GM18502 (cell line): ENCODE data around the gene RPL4.
"Not testable (repeated sequence)": the region's sequence is repeated elsewhere in the genome, so short reads cannot be mapped to it uniquely, and the experiment has no call there.

ENCODE experiments used
- ATAC-seq: cut with Tn5 transposase; IDR thresholded peaks from one replicate; pipeline ENCODE4 v1.9.1; 2021; ENCODE audit warnings: mild to moderate bottlenecking; ENCODE audit not compliant: unreplicated experiment, poor library complexity

Gene RPL4

DNA sequence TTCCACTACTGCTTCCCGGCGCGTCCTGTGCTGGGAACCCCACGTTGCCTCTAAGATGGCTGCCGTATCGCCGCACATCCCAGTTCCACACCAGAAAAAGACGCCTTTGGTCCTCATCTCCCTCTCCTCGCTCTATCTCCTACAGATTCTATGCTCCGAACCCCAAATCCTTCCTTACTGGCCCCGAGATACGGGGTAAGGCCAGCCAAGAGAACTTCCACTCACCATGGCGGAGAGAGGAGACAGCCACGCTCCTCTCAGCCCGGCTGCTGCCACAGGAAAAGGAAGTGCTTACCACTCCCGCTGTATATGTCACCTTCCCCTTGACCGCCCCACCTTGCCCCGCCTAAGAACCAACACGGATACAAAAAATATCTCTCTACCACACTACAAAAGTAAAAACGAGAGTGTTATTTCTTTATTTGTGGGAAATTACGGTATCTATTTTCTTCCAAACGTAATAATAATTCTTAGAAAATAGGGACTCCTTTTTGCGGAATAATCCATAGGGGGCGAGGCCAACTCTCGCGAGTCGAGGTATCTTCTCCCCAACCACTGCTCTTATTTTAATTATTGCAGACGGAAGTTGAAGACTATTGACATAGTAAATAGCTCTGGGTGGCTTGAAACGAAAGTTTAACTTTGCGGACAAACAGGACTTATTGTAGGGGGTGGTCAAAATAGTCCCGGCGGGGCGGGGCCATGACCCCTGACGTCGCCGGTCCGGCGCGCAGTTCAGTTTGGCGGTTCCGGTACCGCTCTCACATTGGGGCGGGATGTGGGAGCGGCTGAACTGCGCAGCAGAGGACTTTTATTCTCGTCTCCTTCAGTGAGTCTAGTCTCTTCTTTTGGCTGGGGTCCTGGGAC, at the start of gene RPL4, which contains the start of gene ZWILCH:
Gene RPL4 (minus strand): TSS at position 293 of the 867 bp plus-strand sequence. CDS start 65 bp downstream, at position 228.
Gene ZWILCH (plus strand): TSS at position 764 of the 867 bp plus-strand sequence. CDS start 13 bp downstream, at position 777.
- ATAC-seq: peak; percentile 82

DNA sequence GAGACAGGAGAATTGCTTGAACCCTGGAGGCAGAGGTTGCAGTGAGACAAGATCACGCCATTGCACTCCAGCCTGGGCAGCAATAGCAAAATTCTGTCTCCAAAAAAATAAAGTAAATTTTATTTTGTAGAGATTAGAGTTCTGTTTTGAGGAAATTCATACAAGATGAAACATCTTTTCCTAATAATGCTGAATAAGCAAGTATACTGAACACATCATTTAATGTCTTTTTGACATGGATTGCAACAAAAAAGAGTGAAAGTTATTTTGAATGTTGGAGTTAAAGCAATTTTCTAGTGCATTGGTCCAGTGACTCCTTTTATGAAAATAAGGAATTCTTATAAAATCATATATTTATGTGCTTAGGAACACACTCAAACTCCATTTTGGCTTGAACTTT, 40.6 kb upstream of the RPL4 start:
- no peak for ATAC-seq

DNA sequence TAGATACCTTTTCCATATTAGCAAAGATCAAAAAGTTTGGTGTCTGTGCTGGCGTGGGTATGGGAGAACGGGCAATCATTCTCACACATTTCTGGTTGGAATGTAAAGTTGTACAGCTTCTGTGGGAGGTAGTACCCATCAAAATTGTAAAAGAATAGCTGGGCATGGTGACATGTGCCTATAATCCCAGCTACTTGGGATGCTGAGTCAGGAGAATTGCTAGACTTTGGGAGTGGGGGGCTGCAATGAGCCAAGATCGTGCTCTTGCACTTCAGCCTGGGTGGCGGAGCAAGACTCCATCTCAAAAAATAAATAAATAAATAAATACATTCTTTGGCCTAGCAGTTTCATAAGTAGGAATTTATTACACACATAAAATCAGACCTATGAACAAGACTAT, 38.2 kb upstream of the RPL4 start:
- ATAC-seq: no peak

DNA sequence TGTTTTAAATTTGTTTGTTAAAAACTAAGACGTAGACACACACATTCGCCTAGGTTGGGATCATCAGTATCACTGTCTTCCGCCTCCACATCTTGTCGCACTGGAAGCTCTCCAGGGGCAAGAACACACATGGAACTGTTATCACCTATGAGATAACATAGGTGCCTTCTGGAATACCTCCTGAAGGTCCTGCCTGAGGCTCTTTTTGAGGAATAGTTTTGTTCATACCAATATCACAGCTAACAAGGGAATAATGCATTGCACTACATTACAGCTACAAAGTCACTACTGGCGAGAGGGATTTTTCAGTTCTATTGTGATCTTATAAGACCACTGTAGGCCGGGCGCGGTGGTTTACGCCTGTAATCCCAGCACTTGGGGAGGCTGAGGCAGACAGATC, 30.4 kb upstream of the RPL4 start:
- ATAC-seq: no peak

DNA sequence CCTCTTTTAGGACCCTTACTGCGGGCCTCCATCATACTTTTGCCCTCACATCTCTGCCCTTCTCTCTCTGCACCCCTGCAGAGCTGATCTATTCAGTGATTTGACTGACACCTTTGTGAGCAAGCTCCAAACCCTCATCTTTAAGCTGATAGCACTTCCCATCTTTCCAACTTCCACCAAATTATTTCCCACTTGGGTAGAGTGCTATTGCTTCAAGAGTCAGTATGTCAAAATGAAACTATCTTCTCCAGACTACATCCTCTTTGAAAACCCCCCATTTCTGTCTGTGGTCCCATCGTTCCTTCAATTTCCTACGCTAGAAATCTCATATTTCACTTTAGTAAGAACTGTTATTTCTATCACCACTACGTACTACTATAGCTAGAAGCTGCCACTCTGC, 20.2 kb upstream of the RPL4 start:
- no peak for ATAC-seq

DNA sequence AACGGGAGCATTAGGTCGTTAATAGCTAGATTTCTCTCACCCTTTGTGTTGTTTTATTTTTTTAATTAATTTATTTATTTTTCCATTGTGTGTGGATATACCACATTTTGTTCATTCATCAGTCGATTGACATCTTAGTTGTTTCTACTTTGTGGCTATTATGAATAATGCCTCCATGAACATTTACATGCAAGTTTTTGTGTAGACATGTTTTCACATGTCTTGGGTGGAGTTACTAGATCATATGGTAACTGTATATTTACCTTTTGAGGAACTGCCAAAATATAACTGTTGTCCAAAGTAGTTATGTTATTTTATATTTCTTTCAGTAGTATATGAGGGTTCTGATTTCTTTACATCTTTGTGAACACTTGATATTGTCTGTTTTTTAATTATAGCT, 19.3 kb upstream of the RPL4 start:
- no peak for ATAC-seq

DNA sequence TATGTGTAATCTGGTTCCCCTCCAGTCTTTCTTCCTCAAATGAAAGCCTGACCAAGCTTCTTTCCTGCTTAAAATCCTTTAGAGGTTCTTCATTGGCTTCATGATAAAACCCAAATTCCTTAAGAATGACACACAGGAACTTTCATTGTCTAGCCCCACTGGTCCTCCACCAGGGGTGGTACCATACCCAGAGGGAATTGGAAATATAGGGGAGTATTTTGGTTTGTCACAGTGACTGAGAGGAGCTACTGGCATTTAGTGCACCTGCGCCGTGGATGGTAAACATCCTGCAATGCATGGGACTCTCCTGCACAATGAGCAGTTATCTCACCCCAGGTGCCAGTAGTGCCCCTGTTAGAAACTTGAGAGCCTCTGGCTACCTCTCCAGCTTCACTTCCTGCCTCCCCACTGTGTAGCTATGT, 11.3 kb upstream of the RPL4 start:
- no peak for ATAC-seq

DNA sequence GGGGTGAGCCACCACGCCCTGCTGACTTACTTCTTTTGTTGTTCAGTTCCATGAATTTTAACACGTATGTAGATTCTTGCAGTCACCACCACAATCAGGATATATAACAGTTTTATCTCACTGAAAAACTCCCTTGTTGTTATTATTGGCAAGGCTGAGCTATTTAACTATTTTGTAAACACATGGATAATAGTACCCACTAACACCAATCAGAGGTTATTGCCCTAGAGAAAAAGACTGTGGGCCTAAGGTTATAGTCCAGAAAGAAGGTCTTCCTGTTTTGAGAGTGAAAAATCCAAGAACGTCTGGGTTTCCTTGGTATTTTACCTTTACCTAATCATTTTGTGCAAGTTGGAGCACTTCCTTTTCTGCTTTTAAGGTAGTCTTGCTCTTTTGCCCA, 9.9 kb upstream of the RPL4 start:
- ATAC-seq: no peak

DNA sequence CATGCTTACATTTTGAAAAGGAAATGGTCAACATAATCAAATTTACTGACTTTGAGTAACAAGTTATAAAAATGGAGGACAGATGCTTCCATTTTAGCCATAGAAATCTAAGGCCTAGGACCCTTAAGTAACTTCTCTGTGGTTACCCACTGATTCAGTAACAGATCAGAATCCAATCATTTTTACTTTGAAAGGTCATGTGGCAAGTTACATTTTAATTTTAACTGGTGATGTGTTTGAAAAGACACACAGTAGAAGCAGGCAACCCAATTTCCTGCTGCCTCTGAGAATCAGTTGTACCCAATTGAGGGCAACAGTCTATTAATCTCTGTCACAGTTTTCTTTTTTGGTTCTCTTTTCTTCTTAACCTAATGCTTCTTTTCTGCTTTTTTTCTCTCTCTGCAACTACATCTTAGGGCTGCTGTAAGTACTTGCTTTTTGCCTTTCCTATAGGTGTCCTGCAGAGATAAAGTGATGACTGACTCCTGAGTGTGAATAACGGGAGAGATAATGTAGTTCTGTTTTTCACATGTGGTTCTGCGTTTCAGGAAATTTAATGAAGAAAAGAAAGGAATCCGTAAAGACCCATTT, 3.7 kb upstream of the RPL4 start:
- no peak for ATAC-seq

DNA sequence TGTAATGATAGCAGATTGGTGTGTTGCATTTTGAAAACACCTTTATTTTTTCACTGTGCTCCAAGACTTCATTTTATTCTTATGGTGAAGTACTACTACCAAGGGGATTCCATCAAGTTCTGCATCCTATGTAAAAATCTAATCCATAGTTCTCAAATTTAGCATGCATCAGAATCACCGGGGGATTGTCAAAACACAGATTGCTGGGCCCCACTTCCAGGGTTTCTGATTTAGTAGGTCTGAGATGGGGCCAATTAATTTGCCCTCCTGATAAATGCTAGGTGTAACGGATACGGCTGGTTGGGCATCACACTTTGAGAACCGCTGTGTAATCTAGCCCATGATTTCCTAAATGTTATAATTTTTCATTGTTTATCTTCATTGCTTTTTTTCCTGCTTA, 1.2 kb upstream of the RPL4 start:
- ATAC-seq: no peak

DNA sequence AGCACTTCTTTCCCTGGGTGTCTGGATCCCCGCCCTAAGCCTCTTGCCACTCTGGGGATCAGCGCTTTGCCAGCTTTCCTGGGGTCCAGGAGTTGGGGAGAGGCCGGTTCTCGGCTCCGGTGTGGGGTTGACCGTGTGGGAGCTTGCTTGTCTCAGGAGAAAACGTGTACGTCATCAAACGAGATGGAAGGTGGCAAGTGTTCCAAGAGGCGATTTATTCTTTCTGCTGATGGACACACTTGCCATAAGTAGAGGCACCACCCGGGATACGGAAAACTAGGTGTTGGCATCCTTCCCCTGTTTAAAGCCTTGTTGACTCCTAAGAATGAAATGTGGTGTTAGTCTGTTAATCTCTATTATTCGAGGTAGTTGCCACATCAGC, 766 bp upstream of the RPL4 start:
- no peak for ATAC-seq

DNA sequence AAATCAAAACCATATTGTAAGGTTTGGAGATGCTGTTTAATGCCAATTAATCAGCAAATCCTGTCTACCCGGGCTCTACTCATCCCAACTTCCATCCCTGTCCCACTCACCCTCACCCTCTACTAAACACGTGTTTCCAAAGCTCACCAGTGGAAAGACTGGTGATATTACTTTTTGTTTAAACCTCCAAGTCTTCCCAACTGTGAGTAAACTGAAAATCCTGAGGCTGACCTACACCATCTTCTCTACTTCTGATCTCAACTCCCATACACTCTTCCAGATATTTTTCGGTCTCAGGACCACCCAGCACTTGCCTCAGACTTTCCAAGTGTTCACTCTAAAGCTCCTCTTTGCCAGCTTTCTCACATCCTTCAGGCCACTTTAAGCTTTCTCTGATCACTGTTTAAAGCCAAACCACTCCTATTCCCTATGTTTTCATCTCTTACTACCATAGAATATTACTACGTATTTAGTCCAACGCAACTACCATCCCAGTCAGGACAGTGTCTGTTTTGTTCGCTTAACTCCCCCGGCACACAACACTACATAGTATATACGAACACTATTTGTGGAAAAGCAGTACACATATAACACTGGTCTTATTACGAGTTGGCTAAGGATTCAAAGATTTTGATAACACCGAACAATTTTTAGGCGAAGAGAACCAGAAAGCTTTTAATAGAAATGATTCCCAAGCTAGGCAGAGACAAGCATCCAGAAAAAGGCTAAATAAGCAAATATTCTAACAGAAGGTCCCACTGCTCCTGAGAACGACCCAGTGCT, 684 bp downstream of the RPL4 start:
- ATAC-seq: no peak

DNA sequence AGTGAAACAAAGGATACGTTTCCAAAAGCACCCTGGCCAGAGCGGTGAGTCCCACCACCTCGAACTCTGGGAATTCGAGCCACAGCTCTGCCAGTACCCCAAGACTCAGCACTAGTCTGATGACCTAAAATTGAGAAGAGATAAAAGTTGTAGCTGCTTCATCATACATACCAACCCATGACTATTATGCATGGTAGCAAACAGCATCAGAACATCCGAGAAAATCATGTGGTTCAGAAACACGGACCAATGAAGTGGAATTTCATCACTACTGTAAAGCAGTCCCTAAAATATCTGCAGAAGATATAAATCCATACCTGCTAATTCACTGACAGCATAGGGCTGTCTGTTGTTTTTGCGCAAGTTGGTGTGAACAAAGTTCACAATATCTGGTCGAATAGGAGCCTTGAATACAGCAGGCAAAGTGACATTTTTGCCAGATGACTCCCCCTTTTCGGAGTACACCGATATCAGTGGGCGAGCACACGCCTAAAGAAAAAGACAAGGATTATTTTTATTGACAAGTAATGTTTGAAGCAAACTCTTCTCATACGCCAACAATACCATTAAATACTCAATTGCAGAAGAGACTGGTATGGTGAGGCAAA, 1.5 kb downstream of the RPL4 start:
- ATAC-seq: not testable (repeated sequence)

DNA sequence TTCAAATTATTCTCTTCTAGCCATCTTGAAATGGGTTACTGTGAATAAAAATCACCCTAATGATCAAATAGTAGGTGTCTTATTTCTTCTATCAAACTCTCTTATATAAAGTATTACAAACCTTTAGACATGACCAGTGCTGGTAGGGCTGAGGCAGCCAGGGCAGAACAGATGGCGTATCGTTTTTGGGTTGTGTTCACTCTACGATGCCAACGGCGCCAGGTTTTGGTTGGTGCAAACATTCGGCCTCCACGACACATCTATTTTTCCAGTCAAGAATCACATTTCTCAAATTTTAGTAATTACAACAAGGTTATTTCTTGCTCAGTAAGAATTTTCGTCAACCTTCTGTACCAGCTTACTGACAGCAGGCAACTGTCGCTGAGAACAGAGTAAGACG, 2.2 kb downstream of the RPL4 start:
- ATAC-seq: no peak

DNA sequence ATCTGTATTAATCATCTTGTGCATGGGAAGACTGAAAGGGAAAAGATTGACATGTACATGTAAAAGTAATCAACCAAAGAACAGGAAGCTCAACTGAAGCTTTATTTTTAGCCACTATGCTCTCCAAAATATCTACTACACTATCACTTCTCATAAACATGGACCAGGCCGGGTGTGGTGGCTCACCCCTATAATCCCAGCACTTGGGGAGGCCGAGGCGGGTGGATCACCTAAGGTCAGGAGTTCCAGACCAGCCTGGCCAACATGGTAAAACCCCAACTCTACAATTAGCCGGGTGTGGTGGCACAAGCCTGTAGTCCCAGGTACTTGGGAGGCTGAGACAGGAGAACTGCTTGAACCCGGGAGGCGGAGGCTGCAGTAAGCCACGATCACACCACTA, 4.3 kb downstream of the RPL4 start:
- not testable (repeated sequence) for ATAC-seq

DNA sequence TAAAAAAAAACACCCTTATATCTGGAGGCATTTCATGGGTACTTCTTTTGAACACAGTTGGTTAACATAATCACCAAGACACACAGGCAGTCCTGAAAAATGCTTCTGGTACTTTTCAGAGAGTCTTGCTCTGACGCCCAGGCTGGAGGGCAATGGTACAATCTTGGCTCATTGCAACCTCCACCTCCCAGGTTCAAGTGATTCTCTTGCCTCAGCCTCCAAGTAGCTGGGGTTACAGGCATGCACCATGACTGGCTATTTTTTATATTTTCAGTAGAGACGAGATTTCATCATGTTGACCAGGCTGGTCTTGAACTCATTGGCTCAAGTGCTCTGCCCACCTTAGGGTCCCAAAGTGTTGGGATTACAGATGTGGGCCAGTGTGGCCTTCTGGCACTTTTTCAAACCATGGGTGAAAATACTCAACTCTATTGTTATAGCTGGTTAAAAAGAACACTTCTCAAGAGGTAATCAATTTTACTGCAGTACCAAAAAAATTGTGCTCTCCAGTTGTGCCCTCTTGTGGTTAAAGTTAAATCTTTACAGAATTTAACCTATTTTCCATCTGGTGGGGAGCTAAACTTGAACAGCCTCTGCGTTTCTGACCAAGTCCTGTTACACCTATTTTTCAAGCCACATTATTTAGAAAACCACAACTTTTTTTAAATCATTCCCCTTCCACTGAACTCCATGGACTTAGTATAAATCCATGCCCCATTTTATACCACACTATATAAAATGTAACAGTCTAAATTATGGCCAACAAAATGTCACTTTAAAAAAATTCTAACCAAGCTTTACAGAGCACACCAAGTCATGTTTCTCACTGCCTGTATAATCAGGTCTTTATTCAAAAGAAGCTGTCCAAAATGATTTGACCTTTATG, 5.9 kb downstream of the RPL4 start:
- ATAC-seq: no peak

DNA sequence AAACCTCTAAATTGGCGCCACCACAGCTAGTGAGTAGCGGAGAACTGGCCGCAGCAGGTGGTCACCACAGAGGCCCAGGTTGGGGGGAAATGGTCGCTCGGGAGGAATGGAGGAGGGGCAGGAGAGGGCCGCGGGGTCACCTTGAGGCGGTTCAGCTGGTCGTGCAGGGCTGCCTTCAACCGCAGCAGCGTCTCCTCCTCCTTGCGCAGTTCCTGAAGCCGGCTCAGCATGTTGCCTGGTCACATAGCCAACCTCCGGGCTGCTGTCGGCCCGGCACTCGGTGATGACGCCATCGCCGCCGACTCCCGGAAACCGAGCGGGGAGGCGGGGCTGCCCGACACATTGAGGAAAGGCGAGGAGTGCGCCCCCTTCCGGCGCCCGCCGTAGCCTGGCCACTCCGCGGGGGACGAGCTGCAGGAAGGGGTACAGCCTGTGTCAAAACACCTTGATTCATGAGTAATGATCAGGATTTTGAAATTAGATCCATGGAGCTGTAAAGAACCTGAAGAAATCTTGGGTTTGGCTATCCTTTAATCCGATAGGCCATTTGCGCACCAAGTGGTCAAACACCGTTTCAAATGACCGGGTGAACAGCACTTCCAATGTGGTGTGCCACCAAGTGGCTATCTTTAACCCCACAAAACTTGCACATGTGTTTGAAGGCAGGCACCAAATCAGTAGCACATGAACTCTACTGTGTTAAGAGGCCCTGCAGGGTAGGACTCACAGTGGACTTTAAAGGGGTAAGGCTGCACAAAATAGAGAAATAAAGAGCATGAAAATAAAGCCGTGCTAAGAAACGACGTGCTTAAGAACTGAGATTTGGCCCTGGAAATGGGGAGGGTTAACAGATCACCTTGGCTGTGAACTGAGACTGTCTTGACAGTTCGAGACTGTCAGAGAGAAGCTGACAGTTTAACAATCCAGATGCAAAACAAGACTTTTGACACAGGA, 6.9 kb downstream of the RPL4 start, which contains the start of gene SNAPC5:
Gene SNAPC5 (minus strand): TSS at position 261 of the 954 bp plus-strand sequence. CDS start 31 bp downstream, at position 230.
- peak; percentile 83 for ATAC-seq

DNA sequence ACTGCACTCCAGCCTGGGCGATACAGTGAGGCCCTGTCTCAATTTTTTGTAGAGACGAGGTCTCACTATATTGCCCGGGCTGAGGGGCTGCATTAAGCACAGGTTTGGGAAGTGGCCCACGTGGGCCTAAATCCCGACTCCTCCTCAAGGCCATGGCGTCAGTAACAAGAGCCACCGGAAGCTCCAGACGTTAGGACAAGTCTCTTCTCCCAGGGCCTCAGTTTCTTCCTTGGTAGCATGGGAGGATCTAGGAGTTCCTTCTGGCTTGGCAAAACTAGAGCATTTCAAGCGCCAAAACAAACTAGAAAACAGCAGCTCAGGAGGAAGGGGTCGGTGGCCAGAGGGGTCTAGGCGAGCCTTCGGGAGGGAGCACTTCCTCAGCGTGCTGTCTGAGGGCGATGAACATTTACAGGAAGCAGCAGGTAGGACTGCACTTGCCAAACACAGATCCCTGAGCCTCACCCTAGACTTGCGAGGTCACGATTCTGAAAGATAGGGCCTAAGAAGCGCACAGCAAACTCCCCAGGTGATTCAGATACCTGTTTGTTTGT, 7.6 kb downstream of the RPL4 start:
- peak; percentile 12 for ATAC-seq
